Posterior vena cava (tissue), 2 donors: Measurements from ENCODE around the gene KLK4. TPM values are rescaled to one million over a fixed set of nuclear protein-coding genes. Genes with fewer than 3 reads are reported as not detected.

Experiments used
- DNase-seq: peaks from one replicate; pipeline ENCODE4 v3.0.0-alpha.2; 2020; ENCODE audit warnings: low spot score
- intact Hi-C, 2 donors: fragments of 100-400 bp; cut with DNase I; formaldehyde crosslinking; loops; one replicate each; pipeline versions ENCODE4 v1.14.1 to v1.14.2; 2022 to 2023
- long read RNA-seq, 2 donors: library from polyadenylated mRNA; unstranded; transcript quantifications; one replicate each; pipeline ENCODE4 v2.0.0, GENCODE V29; 2020 to 2021
- total RNA-seq, 2 donors: library from RNA; stranded (reverse); fragmentation: NEBNext Ultra II Directional; extraction: Animal tissue kit (Norgen Biotek cat#: 25700); gene quantifications; one replicate each; pipeline ENCODE4 v1.2.1, GENCODE V29; 2021
- donor health status: DM: yes; HTN: yes; CAD: no.
- donor health status: DM: yes; HTN: yes; CAD: no.

The KLK4 gene
- total RNA-seq = not detected
- long read RNA-seq, donor 1 = 0 reads
- long read RNA-seq, donor 2 = 0 reads

GRCh38 chr19:50911206-50912101, at the start of gene KLK4:
KLK4 (minus strand) TSS chr19:50911395; CDS start chr19:50910738, 657 bp downstream.
- intact Hi-C loops = no loop called here

GRCh38 chr19:50959731-50960500, 48.7 kb upstream of the KLK4 start:
- DNase-seq = no peak
- intact Hi-C loops = no loop called here

More at GRCh38 chr19:50911206-50912101, at the start of gene KLK4:
- DNase-seq = no peak

DNA sequence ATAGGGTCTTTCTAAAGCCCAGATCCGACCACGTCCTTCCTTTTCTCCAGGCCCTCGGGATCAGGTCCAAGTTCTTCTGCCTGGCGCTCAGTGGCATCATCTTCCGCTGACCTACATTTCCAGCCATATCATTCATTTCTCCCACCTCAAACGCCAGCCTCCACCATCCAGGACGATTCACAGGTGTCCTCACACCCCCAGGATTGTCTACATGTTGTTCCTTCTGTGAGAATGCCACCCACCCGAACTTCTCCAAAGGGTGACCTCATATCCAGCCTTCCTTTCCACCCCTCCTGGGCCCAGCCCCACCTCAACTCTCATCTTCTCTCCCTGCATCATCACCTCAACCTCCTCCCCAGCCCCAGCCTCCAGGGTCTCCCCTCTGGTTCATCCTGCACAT, 46.4 kb upstream of the KLK4 start:
- DNase-seq = no peak
- intact Hi-C loops = no loop called here

GRCh38 chr19:50952910-50953309, 41.7 kb upstream of the KLK4 start, which contains the start of gene KLK5:
KLK5 (minus strand) TSS chr19:50953038; CDS start chr19:50952657, 381 bp downstream.
- no peak for DNase-seq
- intact Hi-C loops = no loop called here

DNA sequence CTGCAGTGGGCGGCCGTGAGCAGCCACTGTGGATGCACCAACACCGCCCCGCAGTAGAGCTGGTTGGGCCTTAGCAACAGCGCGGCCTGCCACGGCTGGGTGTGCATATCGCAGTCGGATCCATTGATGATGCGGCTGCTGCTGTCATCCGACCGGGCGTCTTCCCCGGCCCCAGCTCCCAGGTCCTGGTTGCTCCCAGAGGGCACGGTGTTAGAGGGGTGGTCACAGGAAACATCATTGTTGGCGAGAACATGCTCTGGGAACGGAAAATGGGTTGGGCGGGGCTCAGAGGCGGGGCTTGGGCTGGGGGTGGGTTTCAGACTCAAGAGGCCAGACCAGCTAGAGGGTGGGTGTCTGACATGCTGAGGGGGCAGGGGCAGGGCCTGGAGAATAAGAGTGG, 38.7 kb upstream of the KLK4 start:
- DNase-seq = no peak

GRCh38 chr19:50947123-50947522, 35.9 kb upstream of the KLK4 start:
- no peak for DNase-seq
- intact Hi-C loops = no loop called here

More for the DNA sequence above, 38.7 kb upstream of the KLK4 start:
- intact Hi-C loops = no loop called here

DNA sequence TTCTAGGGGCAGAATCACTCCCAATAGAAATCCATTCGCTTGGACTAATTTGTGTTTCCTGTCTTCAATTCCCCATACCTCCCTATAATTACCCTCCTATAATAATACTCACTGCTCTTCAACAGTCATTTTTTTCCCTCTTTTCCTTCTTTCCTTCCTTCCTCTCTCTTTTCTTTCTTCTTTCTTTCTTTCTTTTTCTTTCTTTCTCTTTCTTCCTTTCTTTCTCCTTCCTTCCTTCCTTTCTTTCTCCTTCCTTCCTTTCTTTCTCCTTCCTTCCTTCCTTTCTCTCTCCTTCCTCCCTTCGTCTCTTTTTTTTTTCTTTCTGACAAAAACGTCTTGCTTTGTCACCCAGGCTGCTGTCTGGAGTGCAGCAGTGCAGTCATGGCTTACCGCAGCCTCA, 33.6 kb upstream of the KLK4 start:
- no peak for DNase-seq
- intact Hi-C loops = no loop called here

GRCh38 chr19:50943074-50943828, 32.1 kb upstream of the KLK4 start:
- no peak for DNase-seq
- intact Hi-C loops = no loop called here

- intact Hi-C loops = no loop called here
- no peak for DNase-seq
These were observed 28.4 kb upstream of the KLK4 start for GRCh38 chr19:50939596-50939995.

DNA sequence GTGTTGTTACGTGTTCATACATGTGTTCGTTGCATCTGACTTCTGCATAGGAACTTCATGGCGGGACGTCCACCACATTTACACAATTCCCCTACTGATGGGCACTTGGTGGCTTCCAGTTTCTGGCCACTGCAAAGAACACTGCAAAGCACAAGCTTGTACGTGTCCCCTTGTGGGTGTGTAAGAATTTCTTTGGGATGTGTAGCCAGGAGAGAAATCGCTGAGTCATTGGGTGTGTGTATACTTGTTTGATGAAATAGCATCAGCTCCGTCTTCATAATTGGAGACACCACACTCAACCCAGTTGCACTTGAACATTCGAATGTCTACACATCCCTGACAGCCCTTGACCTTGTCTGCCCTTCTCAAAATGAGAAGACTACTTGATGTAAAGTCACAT, 22.4 kb upstream of the KLK4 start:
- intact Hi-C loops = no loop called here
- no peak for DNase-seq

GRCh38 chr19:50932690-50933083, 21.5 kb upstream of the KLK4 start:
- DNase-seq = no peak

GRCh38 chr19:50932018-50932689, 21.0 kb upstream of the KLK4 start:
- intact Hi-C loops = no loop called here
- no peak for DNase-seq

More at GRCh38 chr19:50932690-50933083, 21.5 kb upstream of the KLK4 start:
- intact Hi-C loops = no loop called here

GRCh38 chr19:50931023-50931422, 19.8 kb upstream of the KLK4 start:
- DNase-seq = no peak
- intact Hi-C loops = no loop called here

GRCh38 chr19:50928831-50929230, 17.6 kb upstream of the KLK4 start:
- no peak for DNase-seq
- intact Hi-C loops = no loop called here

DNA sequence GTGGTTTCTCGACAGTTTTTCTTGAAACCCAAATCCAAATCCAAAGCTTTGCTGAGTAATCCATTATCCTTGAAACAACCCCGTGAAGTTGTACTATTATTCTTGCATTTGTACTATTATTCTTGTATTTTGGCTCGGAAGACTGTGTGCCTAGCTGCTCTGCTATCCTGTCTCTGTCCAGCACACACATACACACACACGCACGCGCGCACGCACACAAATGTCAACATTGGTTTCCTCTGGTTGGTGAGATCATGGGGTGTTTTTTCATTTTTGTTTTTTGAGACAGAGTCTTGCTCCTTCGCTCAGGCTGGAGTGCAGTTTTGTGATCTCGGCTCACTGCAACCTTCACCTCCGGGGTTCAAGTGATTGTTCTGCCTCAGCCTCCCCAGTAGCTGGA, 14.9 kb upstream of the KLK4 start:
- intact Hi-C loops = no loop called here
- DNase-seq = no peak

GRCh38 chr19:50925734-50926133, 14.5 kb upstream of the KLK4 start:
- intact Hi-C loops = no loop called here
- DNase-seq = no peak

DNA sequence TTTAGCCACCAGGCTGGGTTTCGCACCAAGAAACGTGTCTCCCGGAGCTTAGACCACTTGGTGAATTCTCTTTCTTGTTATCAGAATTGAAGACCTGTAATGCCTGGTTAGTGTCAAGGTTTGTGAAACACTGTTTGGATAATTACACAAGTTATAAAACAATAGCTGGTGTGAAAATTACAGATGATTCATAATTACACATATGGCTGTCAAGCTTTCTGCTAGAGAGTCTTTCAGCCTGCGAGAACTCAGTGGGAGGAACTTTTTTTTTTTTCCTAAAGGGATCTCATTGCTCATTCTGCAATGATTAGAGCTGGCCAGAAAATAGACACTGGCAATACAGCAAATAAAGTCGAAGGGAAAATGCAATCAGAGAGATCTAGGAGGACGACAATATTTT, 13.4 kb upstream of the KLK4 start:
- intact Hi-C loops = no loop called here
- DNase-seq = no peak

- DNase-seq = peak; percentile 82
- intact Hi-C loops = no loop called here
These were observed 11.2 kb upstream of the KLK4 start for GRCh38 chr19:50922317-50922853.
